Chondrocyte (in vitro differentiated cells): ENCODE data around the gene HHIPL1. TPM values are rescaled to one million over a fixed set of nuclear protein-coding genes. Genes with fewer than 3 reads are reported as not detected.

ENCODE experiments used
- DNase-seq: peaks from one replicate; pipeline ENCODE4 v3.0.0; 2021; ENCODE audit warnings: mixed read lengths, low spot score
- H3K27ac Mint-ChIP-seq: one replicate; pipeline ENCODE4 v1.8.0; 2021; ENCODE audit warnings: mild to moderate bottlenecking, moderate library complexity, mixed read lengths; ENCODE audit not compliant: unreplicated experiment
- H3K27me3 Mint-ChIP-seq: 2 replicates; pipeline ENCODE4 v1.8.0; 2021; ENCODE audit warnings: low read depth, mixed read lengths
- H3K36me3 Mint-ChIP-seq: 2 replicates; pipeline ENCODE4 v1.8.0; 2021; ENCODE audit warnings: low read depth, mixed read lengths
- H3K4me1 Mint-ChIP-seq: 2 replicates; pipeline ENCODE4 v1.8.0; 2021; ENCODE audit warnings: low read depth, mild to moderate bottlenecking, mixed read lengths
- H3K4me3 Mint-ChIP-seq: one replicate; pipeline ENCODE4 v1.8.0; 2021; ENCODE audit warnings: mild to moderate bottlenecking, moderate library complexity, mixed read lengths; ENCODE audit not compliant: unreplicated experiment
- H3K9me3 Mint-ChIP-seq: 2 replicates; pipeline ENCODE4 v1.8.0; 2021; ENCODE audit warnings: low read depth, mixed read lengths
- CTCF ChIP-seq: fragments of 200-600 bp; sonication (generic); IDR thresholded peaks from 2 replicates; pipeline ENCODE4 v1.5.0; 2021; ENCODE audit warnings: antibody characterized with exemption, mild to moderate bottlenecking, moderate library complexity
- total RNA-seq: library from RNA; stranded (reverse); gene quantifications from 3 replicates; pipeline ENCODE4 v1.2.1, GENCODE V29; 2021

The HHIPL1 gene
- total RNA-seq, 1 donor from 2014 or later, result 5.6 TPM

GRCh38 chr14:99681832-99682148 lies 36.9 kb downstream of the HHIPL1 start:
- Mint-ChIP-seq H3K9me3 (peaks cover 5% of the 10 kb centered on the region), H3K27me3 (peaks cover 6% of the 10 kb centered on the region), H3K27ac (no peak overlapping the region), H3K36me3 (no peaks in the 10 kb centered on the region), H3K4me1 (peaks cover 5% of the 10 kb centered on the region), H3K4me3 (no peak overlapping the region)
- TF ChIP-seq CTCF, result no peak
- no peak for DNase-seq

- Mint-ChIP-seq H3K36me3 (no peaks in the 10 kb centered on the region), H3K4me1 (peaks cover 5% of the 10 kb centered on the region), H3K9me3 (peaks cover 5% of the 10 kb centered on the region), H3K27me3 (peaks cover 6% of the 10 kb centered on the region), H3K4me3 (peak overlapping the region; percentile 84), H3K27ac (peak overlapping the region; percentile 92)
- DNase-seq, result no peak
- peak; percentile 95 for TF ChIP-seq CTCF
These were observed 38.1 kb downstream of the HHIPL1 start for GRCh38 chr14:99682809-99683618.

GRCh38 chr14:99683619-99684409 lies 38.9 kb downstream of the HHIPL1 start, which contains the start of gene CYP46A1:
Gene CYP46A1 (plus strand): TSS chr14:99684298. CDS start chr14:99684418, 120 bp downstream.
- TF ChIP-seq CTCF, result no peak
- H3K36me3 Mint-ChIP-seq, result no peaks in the 10 kb centered on the region
- peak within 1 kb of the TSS; percentile 92 for H3K27ac Mint-ChIP-seq

GRCh38 chr14:99684410-99684934 lies 39.5 kb downstream of the HHIPL1 start:
- no peak overlapping the region for H3K4me3 Mint-ChIP-seq
- no peak for DNase-seq
- H3K9me3 Mint-ChIP-seq, result no peaks in the 10 kb centered on the region
- peak; percentile 22 for TF ChIP-seq CTCF
- H3K36me3 Mint-ChIP-seq, result no peaks in the 10 kb centered on the region
- H3K27ac Mint-ChIP-seq, result no peak overlapping the region
- H3K4me1 Mint-ChIP-seq, result peaks cover 5% of the 10 kb centered on the region
- H3K27me3 Mint-ChIP-seq, result peaks cover 9% of the 10 kb centered on the region

More at GRCh38 chr14:99683619-99684409, 38.9 kb downstream of the HHIPL1 start, which contains the start of gene CYP46A1:
- Mint-ChIP-seq H3K9me3 (no peaks in the 10 kb centered on the region), H3K4me1 (peaks cover 5% of the 10 kb centered on the region), H3K4me3 (peak within 1 kb of the TSS; percentile 84), H3K27me3 (peaks cover 7% of the 10 kb centered on the region)
- DNase-seq, result peak; percentile 100

GRCh38 chr14:99685151-99685591 lies 40.2 kb downstream of the HHIPL1 start:
- no peak overlapping the region for H3K27ac Mint-ChIP-seq
- peaks cover 14% of the 10 kb centered on the region for H3K27me3 Mint-ChIP-seq
- TF ChIP-seq CTCF, result no peak
- H3K4me3 Mint-ChIP-seq, result peak overlapping the region; percentile 31
- H3K4me1 Mint-ChIP-seq, result peaks cover 5% of the 10 kb centered on the region
- no peaks in the 10 kb centered on the region for H3K9me3 Mint-ChIP-seq
- DNase-seq, result no peak
- no peaks in the 10 kb centered on the region for H3K36me3 Mint-ChIP-seq
